H1 (cell line): ENCODE results near the gene HOXB7. TPM values are rescaled to one million over a fixed set of nuclear protein-coding genes. Genes with fewer than 3 reads are reported as not detected.

Source experiments
- CBX8 ChIP-seq: fragments of 300-800, 300-1000 bp; sonication (generic); IDR thresholded peaks from 2 replicates; pipeline ENCODE4 v1.7.1; 2016; ENCODE audit warnings: low read depth, low read length, borderline replicate concordance
- EP300 ChIP-seq, 2 experiments: IDR thresholded peaks; 1 replicate in 1 of 2; 2 replicates in 1 of 2; pipeline ENCODE4 v1.6.1; 2011 to 2012; ENCODE audit warnings: low read depth in 2 of 2, low read length in 2 of 2, mild to moderate bottlenecking in 2 of 2, borderline replicate concordance in 1 of 2, inconsistent platforms in 1 of 2, moderate library complexity in 1 of 2
- GTF2F1 ChIP-seq: IDR thresholded peaks from 2 replicates; pipeline ENCODE4 v1.6.1; 2012; ENCODE audit warnings: low read depth, low read length, improper control_type of control experiment, borderline replicate concordance
- KDM1A ChIP-seq: fragments of 200-600, 300-600 bp; sonication (generic); IDR thresholded peaks from 2 replicates; pipeline ENCODE4 v1.7.1; 2016; ENCODE audit warnings: mild to moderate bottlenecking, low read length, borderline replicate concordance
- RAD21 ChIP-seq, 2 experiments: IDR thresholded peaks in 1 of 2; conservative IDR thresholded peaks in 1 of 2; 2 replicates each; pipeline ENCODE4 v1.6.1; 2011; ENCODE audit warnings: low read depth in 2 of 2, low read length in 2 of 2, improper control_type of control experiment in 1 of 2, inconsistent platforms in 1 of 2, mild to moderate bottlenecking in 1 of 2, moderate library complexity in 1 of 2
- SRF ChIP-seq: IDR thresholded peaks from 2 replicates; pipeline ENCODE4 v1.6.1; 2011; ENCODE audit warnings: mild to moderate bottlenecking, low read depth, low read length, moderate library complexity
- polyA plus RNA-seq, 7 experiments: library from polyadenylated mRNA; depleted of rRNA in 3 of 7; stranded (reverse) in 5 of 7; unstranded in 2 of 7; fragments of >200 nt in 5 of 7; fragments of 200-250 nt in 2 of 7; gene quantifications; 1 replicate in 5 of 7; 2 replicates in 1 of 7; 4 replicates in 1 of 7; pipeline versions ENCODE4 v1.2.1 to v1.2.3, GENCODE V29; 2011 to 2013; ENCODE audit warnings: missing spikeins in 2 of 7, mixed read lengths in 2 of 7
- total RNA-seq: library from RNA; stranded (reverse); fragmentation: NEBNext Ultra II Directional; extraction: Animal tissue kit (Norgen Biotek cat#: 25700); gene quantifications from 2 replicates; pipeline ENCODE4 v1.2.1, GENCODE V29; 2021

The HOXB7 gene
- total and polyA plus RNA-seq, 2 of the 8 experiments (the other 6 are each of a cell fraction or from before 2014, with no cell fraction given) = not detected

GRCh38 chr17:48642059-48642842, 31.4 kb upstream of the HOXB7 start (continued):
- no peak for TF ChIP-seq EP300 (IDR thresholded peaks at IDR 0.05; ENCODE audit: borderline replicate concordance in 1 of 2, low read depth in 2 of 2, low read length in 2 of 2)
- TF ChIP-seq CBX8 = 0 out of 2 replicates have a peak, but pooled peaks have one; percentile 34
- TF ChIP-seq RAD21 (IDR thresholded peaks at IDR 0.05 in 1 of 2, conservative IDR thresholded peaks at IDR 0.05 in 1 of 2; ENCODE audit: low read depth in 2 of 2, low read length in 2 of 2) = peak in 1 of 2 experiments; percentile 28; a peak in 2 of 4 replicates
- TF ChIP-seq SRF = no peak
- TF ChIP-seq KDM1A = no peak; the same call in 1 of the 2 replicates
- no peak for TF ChIP-seq GTF2F1
- TF ChIP-seq, all 59 proteins: peak for 12
